ENCODE results near the gene NEXN.
A peak's percentile ranks its signal among the peaks of the same experiment; 100 is the strongest.
"Not testable (repeated sequence)": the region's sequence is repeated elsewhere in the genome, so short reads cannot be mapped to it uniquely, and the experiment has no call there.

Gene NEXN

GRCh38 chr1:77900687-77901293 lies 12.4 kb downstream of the NEXN start:
- no peaks in the 10 kb centered on the region for H3K9me3 ChIP-seq (ENCODE audit: control insufficient read depth in 2 of 2, low read length in 2 of 2)
- H3K9ac ChIP-seq (ENCODE audit: low read depth in 1 of 2, low read length in 2 of 2) = no peak overlapping the region
- H3K36me3 ChIP-seq (ENCODE audit: control insufficient read depth in 2 of 2, insufficient read depth in 2 of 2, low read length in 2 of 2) = no peaks in the 10 kb centered on the region
- H3K27me3 ChIP-seq (ENCODE audit: control insufficient read depth in 2 of 2, insufficient read depth in 2 of 2, low read length in 2 of 2) = no peaks in the 10 kb centered on the region
- no peak overlapping the region for H3K27ac ChIP-seq (ENCODE audit: low read depth in 2 of 2, low read length in 2 of 2)
- no peak overlapping the region for H3K4me3 ChIP-seq (ENCODE audit: low read length in 2 of 2)
- no peaks in the 10 kb centered on the region for H3K4me1 ChIP-seq (ENCODE audit: control insufficient read depth in 2 of 2, insufficient read depth in 2 of 2, low read length in 2 of 2)

GRCh38 chr1:77905603-77906002 lies 17.2 kb downstream of the NEXN start:
- no peak overlapping the region for H3K27ac ChIP-seq (ENCODE audit: low read depth in 2 of 2, low read length in 2 of 2)
- no peaks in the 10 kb centered on the region for H3K27me3 ChIP-seq (ENCODE audit: control insufficient read depth in 2 of 2, insufficient read depth in 2 of 2, low read length in 2 of 2)
- no peak overlapping the region for H3K4me3 ChIP-seq (ENCODE audit: low read length in 2 of 2)
- no peaks in the 10 kb centered on the region for H3K36me3 ChIP-seq (ENCODE audit: control insufficient read depth in 2 of 2, insufficient read depth in 2 of 2, low read length in 2 of 2)
- H3K9ac ChIP-seq (ENCODE audit: low read depth in 1 of 2, low read length in 2 of 2) = no peak overlapping the region
- H3K9me3 ChIP-seq (ENCODE audit: control insufficient read depth in 2 of 2, low read length in 2 of 2) = no peaks in the 10 kb centered on the region
- H3K4me1 ChIP-seq (ENCODE audit: control insufficient read depth in 2 of 2, insufficient read depth in 2 of 2, low read length in 2 of 2) = no peaks in the 10 kb centered on the region

- H3K27ac ChIP-seq (ENCODE audit: low read depth in 2 of 2, low read length in 2 of 2) = no peak overlapping the region
- H3K4me1 ChIP-seq (ENCODE audit: control insufficient read depth in 2 of 2, insufficient read depth in 2 of 2, low read length in 2 of 2) = no peaks in the 10 kb centered on the region
Observed at GRCh38 chr1:77906019-77906545, 17.7 kb downstream of the NEXN start.

GRCh38 chr1:77906624-77907023 lies 18.2 kb downstream of the NEXN start:
- H3K4me1 ChIP-seq (ENCODE audit: control insufficient read depth in 2 of 2, insufficient read depth in 2 of 2, low read length in 2 of 2) = no peaks in the 10 kb centered on the region
- no peak overlapping the region for H3K27ac ChIP-seq (ENCODE audit: low read depth in 2 of 2, low read length in 2 of 2)

More at GRCh38 chr1:77906019-77906545, 17.7 kb downstream of the NEXN start:
- H3K4me3 ChIP-seq (ENCODE audit: low read length in 2 of 2) = no peak overlapping the region
- H3K9me3 ChIP-seq (ENCODE audit: control insufficient read depth in 2 of 2, low read length in 2 of 2) = no peaks in the 10 kb centered on the region
- no peaks in the 10 kb centered on the region for H3K36me3 ChIP-seq (ENCODE audit: control insufficient read depth in 2 of 2, insufficient read depth in 2 of 2, low read length in 2 of 2)
- no peaks in the 10 kb centered on the region for H3K27me3 ChIP-seq (ENCODE audit: control insufficient read depth in 2 of 2, insufficient read depth in 2 of 2, low read length in 2 of 2)
- H3K9ac ChIP-seq (ENCODE audit: low read depth in 1 of 2, low read length in 2 of 2) = no peak overlapping the region

GRCh38 chr1:77910116-77910515 lies 21.7 kb downstream of the NEXN start:
- no peak overlapping the region for H3K27ac ChIP-seq (ENCODE audit: low read depth in 2 of 2, low read length in 2 of 2)
- H3K4me3 ChIP-seq (ENCODE audit: low read length in 2 of 2) = no peak overlapping the region
- no peaks in the 10 kb centered on the region for H3K9me3 ChIP-seq (ENCODE audit: control insufficient read depth in 2 of 2, low read length in 2 of 2)
- no peaks in the 10 kb centered on the region for H3K36me3 ChIP-seq (ENCODE audit: control insufficient read depth in 2 of 2, insufficient read depth in 2 of 2, low read length in 2 of 2)
- H3K9ac ChIP-seq (ENCODE audit: low read depth in 1 of 2, low read length in 2 of 2) = no peak overlapping the region
- H3K4me1 ChIP-seq (ENCODE audit: control insufficient read depth in 2 of 2, insufficient read depth in 2 of 2, low read length in 2 of 2) = no peaks in the 10 kb centered on the region
- H3K27me3 ChIP-seq (ENCODE audit: control insufficient read depth in 2 of 2, insufficient read depth in 2 of 2, low read length in 2 of 2) = no peaks in the 10 kb centered on the region

More at GRCh38 chr1:77906624-77907023, 18.2 kb downstream of the NEXN start:
- Histone ChIP-seq H3K9me3 (ENCODE audit: control insufficient read depth in 2 of 2, low read length in 2 of 2) (no peaks in the 10 kb centered on the region), H3K4me3 (ENCODE audit: low read length in 2 of 2) (no peak overlapping the region), H3K27me3 (ENCODE audit: control insufficient read depth in 2 of 2, insufficient read depth in 2 of 2, low read length in 2 of 2) (no peaks in the 10 kb centered on the region), H3K36me3 (ENCODE audit: control insufficient read depth in 2 of 2, insufficient read depth in 2 of 2, low read length in 2 of 2) (no peaks in the 10 kb centered on the region), H3K9ac (ENCODE audit: low read depth in 1 of 2, low read length in 2 of 2) (no peak overlapping the region)

- not testable (repeated sequence) for H3K4me3 ChIP-seq (ENCODE audit: low read length in 2 of 2); H3K27ac ChIP-seq (ENCODE audit: low read depth in 2 of 2, low read length in 2 of 2); H3K9ac ChIP-seq (ENCODE audit: low read depth in 1 of 2, low read length in 2 of 2); H3K27me3 ChIP-seq (ENCODE audit: control insufficient read depth in 2 of 2, insufficient read depth in 2 of 2, low read length in 2 of 2); H3K4me1 ChIP-seq (ENCODE audit: control insufficient read depth in 2 of 2, insufficient read depth in 2 of 2, low read length in 2 of 2); H3K36me3 ChIP-seq (ENCODE audit: control insufficient read depth in 2 of 2, insufficient read depth in 2 of 2, low read length in 2 of 2); H3K9me3 ChIP-seq (ENCODE audit: control insufficient read depth in 2 of 2, low read length in 2 of 2)
Observed at GRCh38 chr1:77918918-77919317, 30.5 kb downstream of the NEXN start.

- no peaks in the 10 kb centered on the region for H3K9me3 ChIP-seq (ENCODE audit: control insufficient read depth in 2 of 2, low read length in 2 of 2)
- H3K36me3 ChIP-seq (ENCODE audit: control insufficient read depth in 2 of 2, insufficient read depth in 2 of 2, low read length in 2 of 2) = no peaks in the 10 kb centered on the region
- H3K27ac ChIP-seq (ENCODE audit: low read depth in 2 of 2, low read length in 2 of 2) = no peak overlapping the region
- no peaks in the 10 kb centered on the region for H3K4me1 ChIP-seq (ENCODE audit: control insufficient read depth in 2 of 2, insufficient read depth in 2 of 2, low read length in 2 of 2)
- no peak overlapping the region for H3K4me3 ChIP-seq (ENCODE audit: low read length in 2 of 2)
- no peaks in the 10 kb centered on the region for H3K27me3 ChIP-seq (ENCODE audit: control insufficient read depth in 2 of 2, insufficient read depth in 2 of 2, low read length in 2 of 2)
- no peak overlapping the region for H3K9ac ChIP-seq (ENCODE audit: low read depth in 1 of 2, low read length in 2 of 2)
Observed at GRCh38 chr1:77925518-77925917, 37.1 kb downstream of the NEXN start.

- H3K36me3 ChIP-seq (ENCODE audit: control insufficient read depth in 2 of 2, insufficient read depth in 2 of 2, low read length in 2 of 2) = no peaks in the 10 kb centered on the region
- H3K4me3 ChIP-seq (ENCODE audit: low read length in 2 of 2) = no peak overlapping the region
- H3K4me1 ChIP-seq (ENCODE audit: control insufficient read depth in 2 of 2, insufficient read depth in 2 of 2, low read length in 2 of 2) = no peaks in the 10 kb centered on the region
- no peak overlapping the region for H3K27ac ChIP-seq (ENCODE audit: low read depth in 2 of 2, low read length in 2 of 2)
- no peak overlapping the region for H3K9ac ChIP-seq (ENCODE audit: low read depth in 1 of 2, low read length in 2 of 2)
- H3K9me3 ChIP-seq (ENCODE audit: control insufficient read depth in 2 of 2, low read length in 2 of 2) = no peaks in the 10 kb centered on the region
- no peaks in the 10 kb centered on the region for H3K27me3 ChIP-seq (ENCODE audit: control insufficient read depth in 2 of 2, insufficient read depth in 2 of 2, low read length in 2 of 2)
Observed at GRCh38 chr1:77925956-77926355, 37.5 kb downstream of the NEXN start.

GRCh38 chr1:77926561-77927357 lies 38.3 kb downstream of the NEXN start:
- Histone ChIP-seq H3K27me3 (ENCODE audit: control insufficient read depth in 2 of 2, insufficient read depth in 2 of 2, low read length in 2 of 2) (no peaks in the 10 kb centered on the region), H3K27ac (ENCODE audit: low read depth in 2 of 2, low read length in 2 of 2) (no peak overlapping the region), H3K36me3 (ENCODE audit: control insufficient read depth in 2 of 2, insufficient read depth in 2 of 2, low read length in 2 of 2) (no peaks in the 10 kb centered on the region), H3K9me3 (ENCODE audit: control insufficient read depth in 2 of 2, low read length in 2 of 2) (no peaks in the 10 kb centered on the region), H3K4me1 (ENCODE audit: control insufficient read depth in 2 of 2, insufficient read depth in 2 of 2, low read length in 2 of 2) (no peaks in the 10 kb centered on the region), H3K4me3 (ENCODE audit: low read length in 2 of 2) (peak overlapping the region in 1 of 2 donors; percentile 50), H3K9ac (ENCODE audit: low read depth in 1 of 2, low read length in 2 of 2) (no peak overlapping the region)

- Histone ChIP-seq H3K36me3 (ENCODE audit: control insufficient read depth in 2 of 2, insufficient read depth in 2 of 2, low read length in 2 of 2) (no peaks in the 10 kb centered on the region), H3K9me3 (ENCODE audit: control insufficient read depth in 2 of 2, low read length in 2 of 2) (no peaks in the 10 kb centered on the region), H3K27ac (ENCODE audit: low read depth in 2 of 2, low read length in 2 of 2) (no peak overlapping the region), H3K4me1 (ENCODE audit: control insufficient read depth in 2 of 2, insufficient read depth in 2 of 2, low read length in 2 of 2) (no peaks in the 10 kb centered on the region), H3K27me3 (ENCODE audit: control insufficient read depth in 2 of 2, insufficient read depth in 2 of 2, low read length in 2 of 2) (no peaks in the 10 kb centered on the region), H3K9ac (ENCODE audit: low read depth in 1 of 2, low read length in 2 of 2) (no peak overlapping the region), H3K4me3 (ENCODE audit: low read length in 2 of 2) (no peak overlapping the region)
Observed at GRCh38 chr1:77927414-77927813, 39.0 kb downstream of the NEXN start.
